A549 (cell line): Measurements from ENCODE around the gene COL1A1. TPM values are rescaled to one million over a fixed set of nuclear protein-coding genes. Genes with fewer than 3 reads are reported as not detected.

Experiments
- ATAC-seq, 2 experiments: fragments of 200-7000 bp in 1 of 2; fragments of >200 bp in 1 of 2; cut with Nextera tagmentation in 1 of 2; cut with Tn5 transposase in 1 of 2; 3 replicates each; pipeline versions ENCODE4 v1.8.0 to v1.9.1; 2018 to 2020; ENCODE audit warnings: mild to moderate bottlenecking in 1 of 2, moderate library complexity in 1 of 2
- CTCF ChIA-PET: fragments of 300-600 bp; sonication (Branson Sonifier 250); formaldehyde crosslinking; extraction: SDS; loops from one replicate; lab custom pipeline; 2021; ENCODE audit warnings: antibody characterized with exemption, inconsistent platforms; lab: Yijun Ruan, JAX
- POLR2A ChIA-PET: fragments of 350-600 bp; formaldehyde crosslinking; extraction: SDS; loops from one replicate; lab custom pipeline; 2021; ENCODE audit warnings: antibody characterized with exemption, inconsistent platforms; lab: Yijun Ruan, JAX
- DNase-seq, 2 experiments: peaks; one replicate each; pipeline versions ENCODE4 v3.0.0 to v3.0.0-alpha.2; 2011 to 2016; ENCODE audit warnings: low read depth in 1 of 2, low spot score in 1 of 2
- FAIRE-seq: peaks from 2 replicates; lab custom pipeline; 2011; peaks lifted over from hg19 to GRCh38; lab: Jason Lieb, UNC
- H3K27ac ChIP-seq, 2 experiments: fragments of >200 bp; sonication (Bioruptor Twin); formaldehyde crosslinking; 3 replicates each; pipeline ENCODE4 v1.5.1; 2016 to 2017
- H3K4me1 ChIP-seq: fragments of >200 bp; sonication (Bioruptor Twin); formaldehyde crosslinking; 3 replicates; pipeline ENCODE4 v1.6.1; 2016
- H3K4me2 ChIP-seq: fragments of >200 bp; sonication (Bioruptor Twin); formaldehyde crosslinking; 3 replicates; pipeline ENCODE4 v1.6.1; 2016
- H3K4me3 ChIP-seq: fragments of >200 bp; sonication (Bioruptor Twin); formaldehyde crosslinking; 3 replicates; pipeline ENCODE4 v1.5.1; 2016
- H3K9me3 ChIP-seq: fragments of >200 bp; sonication (Bioruptor Twin); formaldehyde crosslinking; 3 replicates; pipeline ENCODE4 v1.6.1; 2016
- ATOH8 ChIP-seq: fragments of 250-450 bp; sonication (Bioruptor Pico); IDR thresholded peaks from 2 replicates; pipeline ENCODE4 v1.5.0; 2020; ENCODE audit warnings: low read depth, mild to moderate bottlenecking, moderate library complexity
- BCL3 ChIP-seq: fragments of >200 bp; sonication (Bioruptor Twin); formaldehyde crosslinking; IDR thresholded peaks from 3 replicates; pipeline ENCODE4 v1.6.1; 2016
- CBX2 ChIP-seq: fragments of 200-600 bp; sonication (generic); IDR thresholded peaks from 2 replicates; pipeline ENCODE4 v1.6.1; 2016; ENCODE audit warnings: low read depth, mild to moderate bottlenecking, borderline replicate concordance
- E2F6 ChIP-seq: IDR thresholded peaks from 2 replicates; pipeline ENCODE4 v1.6.1; 2012; ENCODE audit warnings: low read depth, borderline replicate concordance
- FOXS1 ChIP-seq: fragments of 250-450 bp; sonication (Bioruptor Pico); IDR thresholded peaks from 2 replicates; pipeline ENCODE4 v1.5.0; 2020; ENCODE audit warnings: mild to moderate bottlenecking, moderate library complexity
- HDAC2 ChIP-seq: fragments of 200-600 bp; sonication (generic); IDR thresholded peaks from 2 replicates; pipeline ENCODE4 v1.6.1; 2016
- HEYL ChIP-seq: fragments of 250-450 bp; sonication (Bioruptor Pico); IDR thresholded peaks from 2 replicates; pipeline ENCODE4 v1.8.0; 2021; ENCODE audit warnings: mild to moderate bottlenecking, moderate library complexity
- HMGXB4 ChIP-seq: fragments of 250-450 bp; sonication (Bioruptor Pico); IDR thresholded peaks from 2 replicates; pipeline ENCODE4 v1.5.0; 2021; ENCODE audit warnings: mild to moderate bottlenecking, moderate library complexity, borderline replicate concordance
- HOXA7 ChIP-seq: fragments of 250-450 bp; sonication (Bioruptor Pico); IDR thresholded peaks from 2 replicates; pipeline ENCODE4 v1.5.0; 2020; ENCODE audit warnings: mild to moderate bottlenecking, moderate library complexity
- HOXB5 ChIP-seq: fragments of 250-450 bp; sonication (Bioruptor Pico); IDR thresholded peaks from 2 replicates; pipeline ENCODE4 v1.5.0; 2020; ENCODE audit warnings: mild to moderate bottlenecking, moderate library complexity
- JUNB ChIP-seq: fragments of >200 bp; sonication (Bioruptor Twin); formaldehyde crosslinking; IDR thresholded peaks from 2 replicates; pipeline ENCODE4 v1.6.1; 2016
- KDM5A ChIP-seq: fragments of 200-600 bp; sonication (generic); IDR thresholded peaks from 2 replicates; pipeline ENCODE4 v1.6.1; 2016; ENCODE audit warnings: antibody characterized with exemption, mild to moderate bottlenecking
- MAZ ChIP-seq: fragments of 150-350 bp; IDR thresholded peaks from 2 replicates; pipeline ENCODE4 v1.6.1; 2014; ENCODE audit warnings: antibody characterized with exemption, low read depth, low read length, borderline replicate concordance
- POLR2A ChIP-seq: IDR thresholded peaks from 2 replicates; pipeline ENCODE4 v1.6.1; 2012; ENCODE audit warnings: mild to moderate bottlenecking, low read length
- RAD21 ChIP-seq, 2 experiments: fragments of >200 bp in 1 of 2; sonication (Bioruptor Twin) in 1 of 2; formaldehyde crosslinking in 1 of 2; IDR thresholded peaks in 1 of 2; conservative IDR thresholded peaks in 1 of 2; 2 replicates in 1 of 2; 3 replicates in 1 of 2; pipeline ENCODE4 v1.6.1; 2012 to 2018; ENCODE audit warnings: inconsistent platforms in 1 of 2
- ZC3H11A ChIP-seq: fragments of 450-650 bp; IDR thresholded peaks from 2 replicates; pipeline ENCODE4 v1.6.1; 2014; ENCODE audit warnings: antibody characterized with exemption, mild to moderate bottlenecking
- WGBS: methylation state at CpG from one replicate; pipeline ENCODE4 v1.1.6; 2017; ENCODE audit errors: missing lambda C conversion rate; 5-methylcytosine and 5-hydroxymethylcytosine counted together
- polyA plus RNA-seq, 4 experiments: library from polyadenylated mRNA; depleted of rRNA in 3 of 4; stranded (reverse); fragments of >200 nt; fragmentation: RNase III in 1 of 4; extraction: RNeasy Plus Mini Kit Qiagen cat#74134 plus additional on column Dnase treatment in 1 of 4; gene quantifications; 2 replicates in 3 of 4; 3 replicates in 1 of 4; pipeline ENCODE4 v1.2.3, GENCODE V29; 2011 to 2017

Gene COL1A1
- polyA plus RNA-seq, 2 of the 4 experiments (the other 2 are of a cell fraction) = 4.4 to 34.3 TPM

GRCh38 chr17:50203604-50204345 lies 2.3 kb upstream of the COL1A1 start:
- FAIRE-seq = no peak
- WGBS = 75% methylated on average over 13 of the region's 13 CpGs
- H3K4me2 ChIP-seq = no peak overlapping the region
- H3K4me3 ChIP-seq = no peak overlapping the region
- DNase-seq = no peak
- ChIA-PET POLR2A (no interaction called here), CTCF (interaction anchor here (0.6 to 31.5 kb wide), 8 partner anchors 13 to 130 kb away, joined by 3 to 1255 read pairs (median 202); partner anchors contain the start of genes SGCA and TMEM92)
- H3K27ac ChIP-seq = peak overlapping the region in 1 of 2 experiments; percentile 15; a peak in 1 of 6 replicates
- ATAC-seq = no peak
- H3K9me3 ChIP-seq = no peaks in the 10 kb centered on the region
- H3K4me1 ChIP-seq = peaks cover 16% of the 10 kb centered on the region
- no peak for TF ChIP-seq FOXS1 (CRISPR knock-in tag)
- TF ChIP-seq ATOH8 (CRISPR knock-in tag) = no peak

- no peaks in the 10 kb centered on the region for H3K9me3 ChIP-seq
- no peak overlapping the region for H3K4me2 ChIP-seq
- DNase-seq (no peak), ATAC-seq (no peak), FAIRE-seq (no peak)
- ChIA-PET POLR2A (no interaction called here), CTCF (interaction anchor here (0.6 to 31.5 kb wide), 5 partner anchors 14 to 93 kb away, joined by 3 to 1255 read pairs (median 817); partner anchors contain the start of genes SGCA and TMEM92)
- no peak overlapping the region for H3K27ac ChIP-seq
- WGBS = 68% methylated on average over 14 of the region's 14 CpGs
- no peak overlapping the region for H3K4me3 ChIP-seq
- TF ChIP-seq HEYL (no peak), JUNB (no peak), POLR2A (no peak), BCL3 (no peak), HMGXB4 (CRISPR knock-in tag) (no peak), CBX2 (no peak), RAD21 (conservative IDR thresholded peaks at IDR 0.05 in 1 of 2, IDR thresholded peaks at IDR 0.05 in 1 of 2) (no peak), HOXA7 (CRISPR knock-in tag) (no peak), HDAC2 (no peak), ZC3H11A (no peak), MAZ (no peak), KDM5A (no peak), E2F6 (no peak), HOXB5 (no peak)
- H3K4me1 ChIP-seq = peaks cover 23% of the 10 kb centered on the region
Observed at GRCh38 chr17:50203086-50203485, 1.7 kb upstream of the COL1A1 start.
